Spinal cord (tissue), 10 donors: ENCODE measurements around the gene SLC2A10. TPM values are rescaled to one million over a fixed set of nuclear protein-coding genes. Genes with fewer than 3 reads are reported as not detected.

ENCODE experiments used
- DNase-seq, 6 donors: peaks; one replicate each; pipeline versions ENCODE4 v3.0.0 to v3.0.0-alpha.2; 2013 to 2015; ENCODE audit warnings: low spot score in 6 of 6, low read depth in 4 of 6
- H3K27ac ChIP-seq: one replicate; pipeline ENCODE4 v1.5.1; 2013; ENCODE audit warnings: low read depth, low read length, control low read depth
- H3K27me3 ChIP-seq: one replicate; pipeline ENCODE4 v1.6.1; 2013; ENCODE audit warnings: low read length; ENCODE audit not compliant: control insufficient read depth, insufficient read depth
- H3K36me3 ChIP-seq: one replicate; pipeline ENCODE4 v1.6.1; 2013; ENCODE audit warnings: low read length; ENCODE audit not compliant: control insufficient read depth, insufficient read depth
- H3K4me1 ChIP-seq: one replicate; pipeline ENCODE4 v1.6.1; 2013; ENCODE audit warnings: low read length; ENCODE audit not compliant: control insufficient read depth, insufficient read depth
- H3K4me3 ChIP-seq: one replicate; pipeline ENCODE4 v1.5.1; 2013; ENCODE audit warnings: low read depth, low read length, control low read depth
- H3K9me3 ChIP-seq: one replicate; pipeline ENCODE4 v1.6.1; 2013; ENCODE audit warnings: low read length; ENCODE audit not compliant: control insufficient read depth, insufficient read depth
- WGBS: methylation state at CpG from one replicate; pipeline ENCODE4 v1.1.5; 2013; ENCODE audit warnings: missing lambda C conversion rate; ENCODE audit not compliant: insufficient coverage; 5-methylcytosine and 5-hydroxymethylcytosine counted together
- long read RNA-seq, 4 donors: transcript quantifications; one replicate each; lab custom pipeline, GENCODE V29; 2026
- polyA plus RNA-seq, 2 donors: library from polyadenylated mRNA; unstranded; fragments of 120-200 nt; gene quantifications; one replicate each; pipeline ENCODE4 v1.2.1, GENCODE V29; 2013; ENCODE audit not compliant: insufficient read length in 2 of 2
- total RNA-seq, 2 donors: library from RNA; depleted of rRNA in 1 of 2; stranded (reverse); fragments of 120-200 nt in 1 of 2; fragments of >200 nt in 1 of 2; gene quantifications; one replicate each; pipeline versions ENCODE4 v1.2.3 to v1.2.4, GENCODE V29; 2013 to 2014
- donor health status: healthy.

Gene SLC2A10
- total RNA-seq (10 to 100 TPM; 19.5 to 31.1 TPM), polyA plus RNA-seq (10 to 100 TPM; 14.6 to 15.2 TPM)
- long read RNA-seq, donor 1, full-length matches to known transcripts: 2 of 2 reads
- long read RNA-seq, donor 1, partial matches to known transcripts: 0 of 2 reads
- long read RNA-seq, donor 1, other reads (novel, unspliced or antisense): 0 of 2 reads
- long read RNA-seq, donor 2: 0 reads
- long read RNA-seq, donor 3, full-length matches to known transcripts: 3 of 3 reads
- long read RNA-seq, donor 3, partial matches to known transcripts: 0 of 3 reads
- long read RNA-seq, donor 3, other reads (novel, unspliced or antisense): 0 of 3 reads
- long read RNA-seq, donor 4, full-length matches to known transcripts: 3 of 3 reads
- long read RNA-seq, donor 4, partial matches to known transcripts: 0 of 3 reads
- long read RNA-seq, donor 4, other reads (novel, unspliced or antisense): 0 of 3 reads

DNA sequence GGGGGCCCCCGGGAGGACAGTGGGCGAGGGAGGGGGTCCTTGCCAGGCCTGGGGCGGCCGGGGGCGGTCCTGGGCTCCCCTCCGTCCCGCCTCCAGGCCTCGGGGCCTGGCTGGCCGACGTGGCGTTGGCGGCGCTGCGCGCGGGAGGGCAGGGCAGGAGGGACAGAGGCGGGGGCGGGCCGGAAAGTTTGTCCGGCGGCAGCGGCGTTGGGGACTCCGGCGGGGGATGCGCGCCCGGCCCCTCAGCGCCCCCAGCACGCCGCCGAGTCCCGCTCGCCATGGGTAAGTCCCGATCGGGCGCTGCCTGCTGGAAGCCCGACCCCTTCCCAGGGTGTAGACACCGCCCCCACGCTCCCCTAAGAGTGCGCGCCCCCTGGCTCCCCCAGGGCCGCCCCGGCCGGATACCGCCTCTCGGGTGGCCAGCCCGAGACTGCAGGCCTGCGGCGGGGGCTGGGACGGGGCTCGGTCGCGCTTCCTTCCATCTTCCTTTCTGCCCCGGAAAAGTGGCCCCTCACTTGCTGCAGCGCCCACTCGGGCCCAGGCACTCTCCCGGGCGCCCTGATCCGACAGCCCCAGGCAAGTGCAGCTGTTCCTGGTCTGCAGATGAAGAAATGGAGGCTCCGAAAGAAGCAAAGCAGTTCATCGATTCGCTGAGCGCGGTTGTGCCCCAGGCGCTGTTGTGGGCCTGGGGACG, at the start of gene SLC2A10:
Gene SLC2A10, plus strand, starts transcription at position 191 of the 694 bp plus-strand sequence. Its CDS starts 88 bp downstream, at position 279.
- peak within 1 kb of the TSS; percentile 81 for H3K27ac ChIP-seq
- no peaks in the 10 kb centered on the region for H3K27me3 ChIP-seq
- under 1% methylated on average over 67 of the region's 67 CpGs for WGBS
- peak in 3 of 6 donors; percentile 22 to 78 (median 58) for DNase-seq
- H3K4me1 ChIP-seq: peaks cover 19% of the 10 kb centered on the region
- no peaks in the 10 kb centered on the region for H3K9me3 ChIP-seq
- H3K4me3 ChIP-seq: peak within 1 kb of the TSS; percentile 61
- no peaks in the 10 kb centered on the region for H3K36me3 ChIP-seq

DNA sequence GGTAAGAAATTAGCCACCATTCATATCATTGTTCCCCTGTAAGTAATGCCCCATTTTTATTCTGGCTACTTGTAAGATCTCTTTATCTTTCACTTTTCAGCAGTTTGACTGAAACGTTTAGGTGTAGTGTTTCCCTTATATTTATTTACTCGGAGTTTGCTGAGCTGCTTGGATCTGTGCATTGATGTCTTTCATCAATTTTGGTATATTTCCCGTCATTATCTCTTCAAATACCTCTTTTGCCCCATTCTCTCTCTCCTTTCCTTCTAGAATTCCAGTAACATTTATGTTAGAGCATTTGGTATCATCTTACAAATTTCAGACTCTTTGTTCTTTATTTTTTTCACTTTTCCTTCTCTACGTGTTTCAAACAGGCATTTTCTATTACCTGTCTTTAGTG, 49.0 kb upstream of the SLC2A10 start:
- Histone ChIP-seq H3K4me3 (no peak overlapping the region), H3K4me1 (no peaks in the 10 kb centered on the region), H3K27ac (no peak overlapping the region), H3K27me3 (no peaks in the 10 kb centered on the region), H3K9me3 (peaks cover 2% of the 10 kb centered on the region), H3K36me3 (no peaks in the 10 kb centered on the region)
- DNase-seq: no peak
- no CpG with 5 or more reads among the region's 4 CpGs for WGBS

DNA sequence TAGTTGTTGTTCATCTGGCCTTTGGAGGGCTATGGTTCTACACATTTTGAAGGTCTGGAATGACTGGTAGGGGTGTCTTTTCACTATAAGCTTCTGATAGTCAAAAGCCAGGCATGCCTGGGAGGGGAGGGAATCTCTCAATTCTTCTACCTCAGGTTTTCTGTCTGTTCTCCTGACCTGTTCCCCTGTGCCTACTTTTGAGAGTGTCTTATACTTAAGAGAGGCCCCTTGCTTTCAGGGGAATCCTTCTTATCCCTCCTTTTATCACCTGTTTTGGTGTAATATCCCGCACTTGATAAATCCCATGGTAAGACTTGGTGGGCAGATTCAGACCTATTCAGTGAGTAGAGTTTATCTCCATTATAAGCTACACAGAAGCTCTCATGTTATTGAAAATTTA, 47.8 kb upstream of the SLC2A10 start:
- WGBS: no CpG with 5 or more reads among the region's 1 CpG
- Histone ChIP-seq H3K36me3 (no peaks in the 10 kb centered on the region), H3K4me1 (no peaks in the 10 kb centered on the region), H3K27me3 (no peaks in the 10 kb centered on the region), H3K4me3 (no peak overlapping the region), H3K27ac (no peak overlapping the region), H3K9me3 (peaks cover 2% of the 10 kb centered on the region)
- DNase-seq: no peak

DNA sequence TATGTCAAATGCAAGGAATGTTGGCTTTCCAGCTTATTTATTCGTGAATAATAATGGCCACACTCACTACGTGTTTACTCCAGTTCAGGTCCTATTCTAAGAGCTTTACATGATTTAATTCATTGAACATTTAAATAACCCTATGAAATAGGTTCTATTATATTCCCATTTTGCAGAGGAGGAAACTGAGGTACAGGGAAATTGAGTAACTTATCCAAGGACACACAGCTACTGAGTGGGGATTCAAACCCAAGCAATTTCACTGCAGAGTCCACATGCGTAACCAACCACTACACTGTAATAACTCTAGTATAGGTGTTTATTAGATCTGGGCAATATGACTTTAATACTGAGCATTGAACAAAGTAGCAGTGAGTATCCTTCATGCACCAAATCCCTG, 45.9 kb upstream of the SLC2A10 start:
- Histone ChIP-seq H3K27ac (no peak overlapping the region), H3K27me3 (no peaks in the 10 kb centered on the region), H3K9me3 (peaks cover 2% of the 10 kb centered on the region), H3K4me1 (no peaks in the 10 kb centered on the region), H3K36me3 (no peaks in the 10 kb centered on the region), H3K4me3 (no peak overlapping the region)
- no peak for DNase-seq
- no CpG with 5 or more reads among the region's 3 CpGs for WGBS

DNA sequence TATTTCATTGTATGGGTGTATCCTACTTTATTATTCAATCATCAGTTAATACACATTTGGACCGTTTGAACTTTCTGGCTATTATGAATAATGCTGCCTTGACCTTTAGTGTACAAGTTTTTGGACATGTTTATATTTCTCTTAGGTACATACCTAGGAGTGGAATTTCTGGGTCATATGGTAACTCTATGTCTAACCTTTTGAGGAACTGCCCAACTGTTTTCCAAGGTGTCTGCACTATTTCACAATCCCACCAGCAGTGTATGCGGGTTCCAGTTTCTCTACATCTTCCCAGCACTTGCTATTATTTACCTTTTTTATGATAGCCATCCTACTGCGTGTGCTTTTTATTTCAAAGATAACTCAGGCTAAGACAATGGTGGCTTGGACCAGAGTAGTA, 43.8 kb upstream of the SLC2A10 start:
- H3K9me3 ChIP-seq: peaks cover 1% of the 10 kb centered on the region
- no peak overlapping the region for H3K27ac ChIP-seq
- no peaks in the 10 kb centered on the region for H3K4me1 ChIP-seq
- WGBS: no CpG with 5 or more reads among the region's 3 CpGs
- DNase-seq: no peak
- no peak overlapping the region for H3K4me3 ChIP-seq
- H3K36me3 ChIP-seq: no peaks in the 10 kb centered on the region
- H3K27me3 ChIP-seq: no peaks in the 10 kb centered on the region

DNA sequence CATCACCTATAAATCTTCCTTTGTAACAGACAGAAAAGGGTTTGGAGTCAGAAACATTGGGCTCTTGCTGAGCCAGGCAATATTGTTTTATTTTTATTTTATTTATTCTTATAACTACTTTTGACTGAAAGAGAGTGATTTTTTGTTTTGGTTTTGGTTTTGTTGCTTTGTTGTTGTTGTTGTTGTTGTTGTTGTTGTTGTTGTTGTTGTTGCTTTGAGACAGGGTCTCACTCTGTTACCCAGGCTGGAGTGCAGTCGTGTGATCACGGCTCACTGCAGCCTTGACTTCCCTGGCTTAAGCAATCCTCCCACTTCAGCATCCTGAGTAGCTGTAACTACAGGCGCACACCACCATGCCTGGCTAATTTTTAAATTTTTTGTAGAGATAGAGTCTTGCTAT, 43.1 kb upstream of the SLC2A10 start:
- 60% methylated on average over 2 of the region's 3 CpGs for WGBS
- Histone ChIP-seq H3K9me3 (no peaks in the 10 kb centered on the region), H3K4me3 (no peak overlapping the region), H3K27me3 (no peaks in the 10 kb centered on the region), H3K4me1 (no peaks in the 10 kb centered on the region), H3K36me3 (no peaks in the 10 kb centered on the region), H3K27ac (no peak overlapping the region)
- DNase-seq: no peak

- Histone ChIP-seq H3K4me1 (no peaks in the 10 kb centered on the region), H3K27me3 (no peaks in the 10 kb centered on the region), H3K36me3 (no peaks in the 10 kb centered on the region), H3K4me3 (no peak overlapping the region), H3K9me3 (peaks cover 2% of the 10 kb centered on the region), H3K27ac (no peak overlapping the region)
- DNase-seq: no peak
- WGBS: 65% methylated on average over 5 of the region's 6 CpGs
Observed at GRCh38 chr20:46666818-46667515, 42.5 kb upstream of the SLC2A10 start.

- no CpG with 5 or more reads among the region's 2 CpGs for WGBS
- no peaks in the 10 kb centered on the region for H3K36me3 ChIP-seq
- H3K4me1 ChIP-seq: peaks cover 10% of the 10 kb centered on the region
Observed at GRCh38 chr20:46670228-46670584, 39.2 kb upstream of the SLC2A10 start.

DNA sequence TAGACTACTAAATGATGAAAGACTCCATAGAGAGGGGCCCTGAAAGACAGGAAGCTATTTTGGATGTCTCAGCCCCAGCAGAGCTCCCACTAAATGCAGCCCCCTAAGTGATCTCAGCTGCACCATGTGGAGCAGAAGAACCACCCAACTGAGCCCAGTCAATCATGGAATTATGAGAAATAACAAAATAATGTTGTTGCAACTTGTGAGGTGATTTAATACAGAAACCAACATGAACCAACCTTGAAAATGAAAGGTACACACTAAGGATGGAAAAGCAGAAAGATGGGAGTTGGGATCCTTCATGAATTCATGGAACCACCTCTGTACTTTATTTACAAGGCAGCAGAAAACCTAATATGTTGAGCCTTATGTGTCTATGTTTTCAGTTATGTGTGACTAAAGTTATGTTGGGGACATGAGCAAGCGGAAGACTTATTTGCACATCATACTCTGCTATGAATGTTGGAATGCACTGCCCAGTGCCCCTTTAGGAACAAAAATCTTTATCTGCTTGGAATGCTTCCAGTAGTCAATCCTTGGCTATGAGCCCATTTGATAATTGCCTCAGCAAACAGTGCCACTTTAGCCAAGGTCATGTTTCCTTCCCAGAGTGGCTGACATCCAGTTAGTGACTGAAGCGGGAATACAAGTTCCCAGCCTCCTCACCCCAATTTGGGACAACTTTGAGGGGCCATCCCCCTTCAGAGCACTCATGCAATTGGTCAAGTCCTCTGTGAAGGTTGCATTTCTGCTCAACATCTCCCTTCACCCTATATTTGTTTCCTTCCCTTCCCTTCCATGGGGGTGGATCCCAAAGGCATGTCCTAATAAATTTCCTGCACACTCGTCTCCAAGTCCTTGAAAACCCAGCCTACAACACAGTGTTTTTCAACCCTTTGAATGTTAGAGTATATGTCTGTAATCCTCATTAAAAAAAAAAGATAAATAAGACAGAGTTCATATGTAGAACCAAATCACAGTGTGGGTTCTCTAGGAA, 38.6 kb upstream of the SLC2A10 start:
- no peak overlapping the region for H3K4me3 ChIP-seq
- H3K36me3 ChIP-seq: no peaks in the 10 kb centered on the region
- DNase-seq: peak in 1 of 6 donors; percentile 15
- H3K27ac ChIP-seq: no peak overlapping the region
- WGBS: 100% methylated on average over 2 of the region's 3 CpGs
- no peaks in the 10 kb centered on the region for H3K27me3 ChIP-seq
- peaks cover 2% of the 10 kb centered on the region for H3K9me3 ChIP-seq
- peaks cover 10% of the 10 kb centered on the region for H3K4me1 ChIP-seq

More at GRCh38 chr20:46670228-46670584, 39.2 kb upstream of the SLC2A10 start:
- Histone ChIP-seq H3K4me3 (no peak overlapping the region), H3K9me3 (peaks cover 2% of the 10 kb centered on the region), H3K27me3 (no peaks in the 10 kb centered on the region), H3K27ac (no peak overlapping the region)
- no peak for DNase-seq
